WTC11 (cell line): Measurements from ENCODE around the gene KITLG. TPM values are rescaled to one million over a fixed set of nuclear protein-coding genes. Genes with fewer than 3 reads are reported as not detected.

ENCODE experiments used
- ATAC-seq: fragments of 200-7000 bp; cut with Tn5 transposase; 2 replicates; pipeline ENCODE4 v1.10.0; 2021; ENCODE audit warnings: mild to moderate bottlenecking, moderate library complexity
- CTCF ChIA-PET: fragments of 300-600 bp; sonication (Branson Sonifier 250); formaldehyde crosslinking; loops from one replicate; lab custom pipeline; 2021; ENCODE audit warnings: antibody characterized with exemption; lab: Charles Lee
- POLR2A ChIA-PET: fragments of 350-600 bp; sonication (Branson Sonifier 250); formaldehyde crosslinking; loops from one replicate; lab custom pipeline; 2021; ENCODE audit warnings: antibody characterized with exemption; lab: Charles Lee
- DNase-seq: peaks from one replicate; pipeline ENCODE4 v3.0.0; 2021; ENCODE audit warnings: low spot score
- H3K27ac Mint-ChIP-seq: 2 replicates; pipeline ENCODE4 v1.8.0; 2021; ENCODE audit warnings: mixed read lengths
- H3K27me3 Mint-ChIP-seq: 2 replicates; pipeline ENCODE4 v1.8.0; 2021; ENCODE audit warnings: low read depth, mild to moderate bottlenecking, moderate library complexity, mixed read lengths
- H3K36me3 Mint-ChIP-seq: 2 replicates; pipeline ENCODE4 v1.8.0; 2021; ENCODE audit warnings: mixed read lengths
- H3K4me1 Mint-ChIP-seq: 2 replicates; pipeline ENCODE4 v1.8.0; 2022; ENCODE audit warnings: mixed read lengths
- H3K4me3 Mint-ChIP-seq: 2 replicates; pipeline ENCODE4 v1.8.0; 2021; ENCODE audit warnings: mild to moderate bottlenecking, moderate library complexity, mixed read lengths
- H3K9me3 Mint-ChIP-seq: 2 replicates; pipeline ENCODE4 v1.8.0; 2021; ENCODE audit warnings: mixed read lengths
- ARID4B ChIP-seq: sonication (generic); formaldehyde crosslinking; IDR thresholded peaks from 2 replicates; pipeline ENCODE4 v1.8.0; 2023; ENCODE audit warnings: missing genetic modification reagents, mild to moderate bottlenecking, borderline replicate concordance
- CREM ChIP-seq: sonication (generic); formaldehyde crosslinking; IDR thresholded peaks from 2 replicates; pipeline ENCODE4 v1.8.1; 2022; ENCODE audit warnings: mild to moderate bottlenecking, missing genetic modification reagents, moderate library complexity
- FOXJ3 ChIP-seq: sonication (generic); formaldehyde crosslinking; IDR thresholded peaks from 2 replicates; pipeline ENCODE4 v1.9.0; 2021; ENCODE audit warnings: missing genetic modification reagents, mild to moderate bottlenecking, borderline replicate concordance
- FOXP1 ChIP-seq: sonication (generic); formaldehyde crosslinking; IDR thresholded peaks from 2 replicates; pipeline ENCODE4 v1.8.0; 2022; ENCODE audit warnings: missing genetic modification reagents, mild to moderate bottlenecking, moderate library complexity, borderline replicate concordance
- HMGA2 ChIP-seq: fragments of 250-450 bp; sonication (Bioruptor Pico); IDR thresholded peaks from 2 replicates; pipeline ENCODE4 v1.4.0; 2021; ENCODE audit warnings: mild to moderate bottlenecking, moderate library complexity
- NFATC4 ChIP-seq: fragments of 250-450 bp; sonication (Bioruptor Pico); IDR thresholded peaks from 2 replicates; pipeline ENCODE4 v1.9.0; 2021; ENCODE audit warnings: mild to moderate bottlenecking
- NFYB ChIP-seq: sonication (generic); formaldehyde crosslinking; conservative IDR thresholded peaks from 2 replicates; pipeline ENCODE4 v1.8.0; 2022; ENCODE audit warnings: low read depth, missing genetic modification reagents
- OVOL2 ChIP-seq: fragments of 250-450 bp; sonication (Bioruptor Pico); IDR thresholded peaks from 2 replicates; pipeline ENCODE4 v1.9.0; 2021; ENCODE audit warnings: mild to moderate bottlenecking, borderline replicate concordance
- PRRX2 ChIP-seq: fragments of 250-450 bp; sonication (Bioruptor Pico); IDR thresholded peaks from 2 replicates; pipeline ENCODE4 v1.8.0; 2021; ENCODE audit warnings: mild to moderate bottlenecking
- TP53 ChIP-seq: sonication (generic); formaldehyde crosslinking; IDR thresholded peaks from 2 replicates; pipeline ENCODE4 v1.8.1; 2023; ENCODE audit warnings: mild to moderate bottlenecking, missing genetic modification reagents
- USF2 ChIP-seq: sonication (generic); formaldehyde crosslinking; IDR thresholded peaks from 2 replicates; pipeline ENCODE4 v1.8.1; 2023; ENCODE audit warnings: mild to moderate bottlenecking, missing genetic modification reagents, moderate library complexity
- ZBTB21 ChIP-seq: sonication (generic); formaldehyde crosslinking; IDR thresholded peaks from 2 replicates; pipeline ENCODE4 v1.8.1; 2023; ENCODE audit warnings: mild to moderate bottlenecking, missing genetic modification reagents, borderline replicate concordance
- ZMAT4 ChIP-seq: fragments of 250-450 bp; sonication (Bioruptor Pico); IDR thresholded peaks from 2 replicates; pipeline ENCODE4 v1.9.0; 2021; ENCODE audit warnings: mild to moderate bottlenecking
- ZNF121 ChIP-seq: sonication (generic); formaldehyde crosslinking; IDR thresholded peaks from 2 replicates; pipeline ENCODE4 v1.8.0; 2023; ENCODE audit warnings: missing genetic modification reagents
- ZNF232 ChIP-seq: sonication (generic); formaldehyde crosslinking; IDR thresholded peaks from 2 replicates; pipeline ENCODE4 v1.8.0; 2022; ENCODE audit warnings: mild to moderate bottlenecking, missing genetic modification reagents
- ZNF263 ChIP-seq: sonication (generic); formaldehyde crosslinking; IDR thresholded peaks from 2 replicates; pipeline ENCODE4 v1.8.1; 2022; ENCODE audit warnings: low read depth, mild to moderate bottlenecking, moderate library complexity, missing genetic modification reagents
- ZNF416 ChIP-seq: fragments of 250-450 bp; sonication (Bioruptor Pico); IDR thresholded peaks from 2 replicates; pipeline ENCODE4 v1.9.0; 2021; ENCODE audit warnings: mild to moderate bottlenecking, inconsistent platforms
- ZNF423 ChIP-seq: fragments of 250-450 bp; sonication (Bioruptor Pico); IDR thresholded peaks from 2 replicates; pipeline ENCODE4 v2.1.2; 2022; ENCODE audit warnings: mild to moderate bottlenecking, moderate library complexity
- total RNA-seq: library from RNA; stranded (reverse); gene quantifications from 3 replicates; pipeline ENCODE4 v1.2.3, GENCODE V29; 2021
- TF ChIP-seq, protein P1 (sequence below): sonication (generic); formaldehyde crosslinking; IDR thresholded peaks from 2 replicates; pipeline ENCODE4 v1.8.0; 2023; ENCODE audit warnings: missing genetic modification reagents
- TF ChIP-seq, protein P2 (sequence below): fragments of 250-450 bp; sonication (Bioruptor Pico); IDR thresholded peaks from 2 replicates; pipeline ENCODE4 v1.9.0; 2021; ENCODE audit warnings: mild to moderate bottlenecking
- TF ChIP-seq, protein P3 (sequence below): sonication (generic); formaldehyde crosslinking; IDR thresholded peaks from 2 replicates; pipeline ENCODE4 v1.8.0; 2022; ENCODE audit warnings: mild to moderate bottlenecking, missing genetic modification reagents
- TF ChIP-seq, protein P4 (sequence below): sonication (generic); formaldehyde crosslinking; IDR thresholded peaks from 2 replicates; pipeline ENCODE4 v1.8.1; 2022; ENCODE audit warnings: missing genetic modification reagents, borderline replicate concordance
- TF ChIP-seq, protein P5 (sequence below): fragments of 250-450 bp; sonication (Bioruptor Pico); IDR thresholded peaks from 2 replicates; pipeline ENCODE4 v1.9.0; 2021; ENCODE audit warnings: moderate library complexity, mild to moderate bottlenecking, inconsistent platforms, borderline replicate concordance

The KITLG gene
- total RNA-seq, 1 experiment from 2014 or later, result 12.5 TPM

DNA sequence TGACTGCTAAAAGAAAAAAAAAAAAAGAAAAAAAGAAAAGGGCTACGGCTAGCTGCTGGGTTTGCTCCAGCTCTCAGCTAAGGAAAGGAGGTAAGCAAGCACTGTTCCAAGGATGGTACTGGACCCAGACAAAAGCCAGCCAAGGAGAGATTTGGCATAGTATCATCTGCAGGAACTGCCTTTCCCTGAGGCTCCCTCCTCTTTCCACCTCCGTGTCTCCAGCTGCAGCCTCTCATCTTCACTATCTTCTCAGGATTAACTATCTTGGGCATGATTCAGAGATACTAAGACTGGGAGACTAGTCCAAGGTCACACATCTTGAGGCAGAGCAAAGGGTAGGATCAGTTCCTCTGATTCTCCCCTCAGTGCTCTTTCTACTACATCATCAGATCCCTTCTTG, 6.0 kb downstream of the KITLG start:
- DNase-seq (no peak), ATAC-seq (no peak)
- Mint-ChIP-seq H3K4me3 (no peak overlapping the region), H3K4me1 (peaks cover 78% of the 10 kb centered on the region), H3K27me3 (peaks cover 7% of the 10 kb centered on the region), H3K9me3 (no peaks in the 10 kb centered on the region), H3K27ac (no peak overlapping the region), H3K36me3 (no peaks in the 10 kb centered on the region)
- ChIA-PET CTCF (no interaction called here), POLR2A (interaction anchor here (0.7 kb wide), 1 partner anchor 322 kb away, joined by 4 read pairs; no protein-coding TSS in a partner anchor)
- TF ChIP-seq USF2 (CRISPR knock-in tag) (no peak), ZBTB21 (CRISPR knock-in tag) (no peak), TP53 (CRISPR knock-in tag) (no peak), ZNF423 (no peak), ZNF416 (no peak), NFATC4 (no peak), HMGA2 (CRISPR knock-in tag) (no peak), FOXJ3 (CRISPR knock-in tag) (no peak), ARID4B (CRISPR knock-in tag) (no peak), PRRX2 (CRISPR knock-in tag) (no peak), NFYB (CRISPR knock-in tag) (no peak), ZNF263 (CRISPR knock-in tag) (no peak)
- TF ChIP-seq, protein P1, sequence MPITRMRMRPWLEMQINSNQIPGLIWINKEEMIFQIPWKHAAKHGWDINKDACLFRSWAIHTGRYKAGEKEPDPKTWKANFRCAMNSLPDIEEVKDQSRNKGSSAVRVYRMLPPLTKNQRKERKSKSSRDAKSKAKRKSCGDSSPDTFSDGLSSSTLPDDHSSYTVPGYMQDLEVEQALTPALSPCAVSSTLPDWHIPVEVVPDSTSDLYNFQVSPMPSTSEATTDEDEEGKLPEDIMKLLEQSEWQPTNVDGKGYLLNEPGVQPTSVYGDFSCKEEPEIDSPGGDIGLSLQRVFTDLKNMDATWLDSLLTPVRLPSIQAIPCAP, result no peak
- TF ChIP-seq, protein P2, sequence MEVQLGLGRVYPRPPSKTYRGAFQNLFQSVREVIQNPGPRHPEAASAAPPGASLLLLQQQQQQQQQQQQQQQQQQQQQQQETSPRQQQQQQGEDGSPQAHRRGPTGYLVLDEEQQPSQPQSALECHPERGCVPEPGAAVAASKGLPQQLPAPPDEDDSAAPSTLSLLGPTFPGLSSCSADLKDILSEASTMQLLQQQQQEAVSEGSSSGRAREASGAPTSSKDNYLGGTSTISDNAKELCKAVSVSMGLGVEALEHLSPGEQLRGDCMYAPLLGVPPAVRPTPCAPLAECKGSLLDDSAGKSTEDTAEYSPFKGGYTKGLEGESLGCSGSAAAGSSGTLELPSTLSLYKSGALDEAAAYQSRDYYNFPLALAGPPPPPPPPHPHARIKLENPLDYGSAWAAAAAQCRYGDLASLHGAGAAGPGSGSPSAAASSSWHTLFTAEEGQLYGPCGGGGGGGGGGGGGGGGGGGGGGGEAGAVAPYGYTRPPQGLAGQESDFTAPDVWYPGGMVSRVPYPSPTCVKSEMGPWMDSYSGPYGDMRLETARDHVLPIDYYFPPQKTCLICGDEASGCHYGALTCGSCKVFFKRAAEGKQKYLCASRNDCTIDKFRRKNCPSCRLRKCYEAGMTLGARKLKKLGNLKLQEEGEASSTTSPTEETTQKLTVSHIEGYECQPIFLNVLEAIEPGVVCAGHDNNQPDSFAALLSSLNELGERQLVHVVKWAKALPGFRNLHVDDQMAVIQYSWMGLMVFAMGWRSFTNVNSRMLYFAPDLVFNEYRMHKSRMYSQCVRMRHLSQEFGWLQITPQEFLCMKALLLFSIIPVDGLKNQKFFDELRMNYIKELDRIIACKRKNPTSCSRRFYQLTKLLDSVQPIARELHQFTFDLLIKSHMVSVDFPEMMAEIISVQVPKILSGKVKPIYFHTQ (CRISPR knock-in tag), result no peak
- TF ChIP-seq, protein P3, sequence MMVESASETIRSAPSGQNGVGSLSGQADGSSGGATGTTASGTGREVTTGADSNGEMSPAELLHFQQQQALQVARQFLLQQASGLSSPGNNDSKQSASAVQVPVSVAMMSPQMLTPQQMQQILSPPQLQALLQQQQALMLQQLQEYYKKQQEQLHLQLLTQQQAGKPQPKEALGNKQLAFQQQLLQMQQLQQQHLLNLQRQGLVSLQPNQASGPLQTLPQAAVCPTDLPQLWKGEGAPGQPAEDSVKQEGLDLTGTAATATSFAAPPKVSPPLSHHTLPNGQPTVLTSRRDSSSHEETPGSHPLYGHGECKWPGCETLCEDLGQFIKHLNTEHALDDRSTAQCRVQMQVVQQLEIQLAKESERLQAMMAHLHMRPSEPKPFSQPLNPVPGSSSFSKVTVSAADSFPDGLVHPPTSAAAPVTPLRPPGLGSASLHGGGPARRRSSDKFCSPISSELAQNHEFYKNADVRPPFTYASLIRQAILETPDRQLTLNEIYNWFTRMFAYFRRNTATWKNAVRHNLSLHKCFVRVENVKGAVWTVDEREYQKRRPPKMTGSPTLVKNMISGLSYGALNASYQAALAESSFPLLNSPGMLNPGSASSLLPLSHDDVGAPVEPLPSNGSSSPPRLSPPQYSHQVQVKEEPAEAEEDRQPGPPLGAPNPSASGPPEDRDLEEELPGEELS (CRISPR knock-in tag), result no peak

GRCh38 chr12:88573583-88573982, 6.7 kb downstream of the KITLG start:
- ATAC-seq (no peak), DNase-seq (no peak)
- no peaks in the 10 kb centered on the region for H3K9me3 Mint-ChIP-seq
- no peak overlapping the region for H3K4me3 Mint-ChIP-seq
- peaks cover 7% of the 10 kb centered on the region for H3K27me3 Mint-ChIP-seq
- no peaks in the 10 kb centered on the region for H3K36me3 Mint-ChIP-seq
- H3K4me1 Mint-ChIP-seq, result peaks cover 84% of the 10 kb centered on the region
- POLR2A ChIA-PET, result interaction anchor here (0.7 kb wide), 1 partner anchor 323 kb away, joined by 4 read pairs; no protein-coding TSS in a partner anchor
- H3K27ac Mint-ChIP-seq, result no peak overlapping the region
- CTCF ChIA-PET, result no interaction called here
- no peak for TF ChIP-seq ZNF121 (CRISPR knock-in tag)
- no peak for TF ChIP-seq FOXP1 (CRISPR knock-in tag)
- no peak for TF ChIP-seq FOXJ3 (CRISPR knock-in tag)
- no peak for TF ChIP-seq CREM (CRISPR knock-in tag)
- TF ChIP-seq, protein P4, sequence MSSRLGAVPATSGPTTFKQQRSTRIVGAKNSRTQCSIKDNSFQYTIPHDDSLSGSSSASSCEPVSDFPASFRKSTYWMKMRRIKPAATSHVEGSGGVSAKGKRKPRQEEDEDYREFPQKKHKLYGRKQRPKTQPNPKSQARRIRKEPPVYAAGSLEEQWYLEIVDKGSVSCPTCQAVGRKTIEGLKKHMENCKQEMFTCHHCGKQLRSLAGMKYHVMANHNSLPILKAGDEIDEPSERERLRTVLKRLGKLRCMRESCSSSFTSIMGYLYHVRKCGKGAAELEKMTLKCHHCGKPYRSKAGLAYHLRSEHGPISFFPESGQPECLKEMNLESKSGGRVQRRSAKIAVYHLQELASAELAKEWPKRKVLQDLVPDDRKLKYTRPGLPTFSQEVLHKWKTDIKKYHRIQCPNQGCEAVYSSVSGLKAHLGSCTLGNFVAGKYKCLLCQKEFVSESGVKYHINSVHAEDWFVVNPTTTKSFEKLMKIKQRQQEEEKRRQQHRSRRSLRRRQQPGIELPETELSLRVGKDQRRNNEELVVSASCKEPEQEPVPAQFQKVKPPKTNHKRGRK, result no peak
- TF ChIP-seq ZMAT4, result no peak
- no peak for TF ChIP-seq OVOL2 (CRISPR knock-in tag)
- TF ChIP-seq, protein P5, sequence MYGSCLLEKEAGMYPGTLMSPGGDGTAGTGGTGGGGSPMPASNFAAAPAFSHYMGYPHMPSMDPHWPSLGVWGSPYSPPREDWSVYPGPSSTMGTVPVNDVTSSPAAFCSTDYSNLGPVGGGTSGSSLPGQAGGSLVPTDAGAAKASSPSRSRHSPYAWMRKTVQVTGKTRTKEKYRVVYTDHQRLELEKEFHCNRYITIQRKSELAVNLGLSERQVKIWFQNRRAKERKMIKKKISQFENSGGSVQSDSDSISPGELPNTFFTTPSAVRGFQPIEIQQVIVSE (CRISPR knock-in tag), result no peak
- TF ChIP-seq ZNF232 (CRISPR knock-in tag), result no peak
- TF ChIP-seq ZBTB21 (CRISPR knock-in tag), result no peak
